SU-DHL-6 (cell line): ENCODE data around the gene INF2.
A peak's percentile ranks its signal among the peaks of the same experiment; 100 is the strongest.
"Not testable (repeated sequence)": the region's sequence is repeated elsewhere in the genome, so short reads cannot be mapped to it uniquely, and the experiment has no call there.

ENCODE experiments used
- H2AFZ ChIP-seq: fragments of 200-600 bp; sonication (generic); 2 replicates; pipeline ENCODE4 v1.6.1; 2014; ENCODE audit warnings: low read depth, mild to moderate bottlenecking, moderate library complexity, mixed read lengths, antibody characterized with exemption, low read length; ENCODE audit not compliant: severe bottlenecking
- H3F3A ChIP-seq: fragments of 200-600 bp; shearing (Covaris generic); 2 replicates; pipeline ENCODE4 v1.6.0; 2016; ENCODE audit warnings: antibody characterized with exemption, mild to moderate bottlenecking; ENCODE audit not compliant: insufficient read depth
- H3K27ac ChIP-seq: fragments of 200-600 bp; sonication (generic); 2 replicates; pipeline ENCODE4 v1.5.1; 2016; ENCODE audit warnings: low read depth, mild to moderate bottlenecking, low read length, moderate library complexity, mixed read lengths
- H3K27me3 ChIP-seq: fragments of 200-600 bp; sonication (generic), shearing (Covaris generic); 2 replicates; pipeline ENCODE4 v1.6.0; 2014; ENCODE audit warnings: mild to moderate bottlenecking, low read length
- H3K36me3 ChIP-seq: fragments of 200-600 bp; sonication (generic); 2 replicates; pipeline ENCODE4 v1.6.1; 2014; ENCODE audit warnings: mild to moderate bottlenecking, low read length, mixed read lengths
- H3K4me2 ChIP-seq: fragments of 300-600, 200-600 bp; shearing (Covaris generic), sonication (generic); 2 replicates; pipeline ENCODE4 v1.6.0; 2014; ENCODE audit warnings: low read length, low read depth, mild to moderate bottlenecking; ENCODE audit not compliant: poor library complexity, severe bottlenecking
- H3K4me3 ChIP-seq: fragments of 200-600 bp; sonication (generic); 2 replicates; pipeline ENCODE4 v1.5.1; 2014; ENCODE audit warnings: antibody characterized with exemption, low read length, mild to moderate bottlenecking, mixed read lengths; ENCODE audit not compliant: insufficient read depth, poor library complexity, severe bottlenecking
- H3K79me2 ChIP-seq: fragments of 200-600 bp; sonication (generic); 2 replicates; pipeline ENCODE4 v1.6.1; 2014; ENCODE audit warnings: mild to moderate bottlenecking, low read length, moderate library complexity; ENCODE audit not compliant: insufficient read depth
- H3K9ac ChIP-seq: fragments of 200-600 bp; sonication (generic); 2 replicates; pipeline ENCODE4 v1.7.0; 2014; ENCODE audit warnings: mild to moderate bottlenecking, low read length
- H3K9me2 ChIP-seq: fragments of 200-600 bp; sonication (generic); replicated peaks from 2 replicates; pipeline ENCODE4 v1.6.1; 2014; ENCODE audit warnings: low read length; ENCODE audit not compliant: insufficient read depth
- H3K9me3 ChIP-seq: fragments of 200-600 bp; sonication (generic); 2 replicates; pipeline ENCODE4 v1.6.1; 2014; ENCODE audit warnings: low read length, mixed read lengths; ENCODE audit not compliant: insufficient read depth
- H4K20me1 ChIP-seq: fragments of 200-600 bp; sonication (generic); 2 replicates; pipeline ENCODE4 v1.6.1; 2014; ENCODE audit warnings: low read depth, mild to moderate bottlenecking, antibody characterized with exemption, low read length, moderate library complexity, mixed read lengths
- EZH2phosphoT487 ChIP-seq: fragments of 200-600 bp; sonication (generic), shearing (Covaris generic); conservative IDR thresholded peaks from 2 replicates; pipeline ENCODE4 v1.6.1; 2018; ENCODE audit warnings: mild to moderate bottlenecking, antibody characterized with exemption, low read length, moderate library complexity, mixed read lengths
- TF ChIP-seq, protein P1 (sequence below): fragments of 200-600 bp; sonication (generic); IDR thresholded peaks from one replicate; pipeline ENCODE4 v1.5.1; 2017; ENCODE audit warnings: antibody characterized with exemption, mild to moderate bottlenecking, low read length, moderate library complexity; ENCODE audit not compliant: insufficient read depth, poor library complexity, severe bottlenecking

The INF2 gene

DNA sequence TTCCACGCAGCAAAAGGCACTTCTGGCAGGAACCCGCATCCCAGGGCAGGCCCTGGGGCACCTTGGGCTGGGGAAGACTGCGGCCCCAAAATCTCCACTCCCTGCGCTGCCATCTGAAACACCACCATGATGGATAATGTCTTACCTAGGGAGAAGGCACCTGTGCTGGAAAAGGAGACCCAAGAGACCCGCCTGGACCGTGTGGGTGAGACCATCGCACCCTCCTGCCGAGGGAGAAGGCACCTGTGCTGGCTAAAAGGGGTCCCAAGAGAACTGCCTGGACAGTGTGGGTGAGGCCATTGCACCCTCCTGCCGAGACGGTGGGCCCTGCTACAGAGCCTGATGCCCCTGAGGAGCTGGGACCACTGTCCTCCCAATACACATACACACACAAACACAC lies 24.8 kb upstream of the INF2 start:
- Histone ChIP-seq H3K4me3 (no peak overlapping the region), H3F3A (peaks cover 24% of the 10 kb centered on the region), H3K27me3 (no peaks in the 10 kb centered on the region), H3K36me3 (no peaks in the 10 kb centered on the region), H3K9me2 (no peaks in the 10 kb centered on the region), H2AFZ (no peak overlapping the region), H3K79me2 (no peaks in the 10 kb centered on the region), H3K4me2 (no peak overlapping the region), H3K27ac (no peak overlapping the region), H3K9me3 (no peaks in the 10 kb centered on the region), H4K20me1 (no peaks in the 10 kb centered on the region), H3K9ac (no peak overlapping the region)
- no peak for TF ChIP-seq EZH2phosphoT487
- TF ChIP-seq, protein P1, sequence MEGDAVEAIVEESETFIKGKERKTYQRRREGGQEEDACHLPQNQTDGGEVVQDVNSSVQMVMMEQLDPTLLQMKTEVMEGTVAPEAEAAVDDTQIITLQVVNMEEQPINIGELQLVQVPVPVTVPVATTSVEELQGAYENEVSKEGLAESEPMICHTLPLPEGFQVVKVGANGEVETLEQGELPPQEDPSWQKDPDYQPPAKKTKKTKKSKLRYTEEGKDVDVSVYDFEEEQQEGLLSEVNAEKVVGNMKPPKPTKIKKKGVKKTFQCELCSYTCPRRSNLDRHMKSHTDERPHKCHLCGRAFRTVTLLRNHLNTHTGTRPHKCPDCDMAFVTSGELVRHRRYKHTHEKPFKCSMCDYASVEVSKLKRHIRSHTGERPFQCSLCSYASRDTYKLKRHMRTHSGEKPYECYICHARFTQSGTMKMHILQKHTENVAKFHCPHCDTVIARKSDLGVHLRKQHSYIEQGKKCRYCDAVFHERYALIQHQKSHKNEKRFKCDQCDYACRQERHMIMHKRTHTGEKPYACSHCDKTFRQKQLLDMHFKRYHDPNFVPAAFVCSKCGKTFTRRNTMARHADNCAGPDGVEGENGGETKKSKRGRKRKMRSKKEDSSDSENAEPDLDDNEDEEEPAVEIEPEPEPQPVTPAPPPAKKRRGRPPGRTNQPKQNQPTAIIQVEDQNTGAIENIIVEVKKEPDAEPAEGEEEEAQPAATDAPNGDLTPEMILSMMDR = no peak

DNA sequence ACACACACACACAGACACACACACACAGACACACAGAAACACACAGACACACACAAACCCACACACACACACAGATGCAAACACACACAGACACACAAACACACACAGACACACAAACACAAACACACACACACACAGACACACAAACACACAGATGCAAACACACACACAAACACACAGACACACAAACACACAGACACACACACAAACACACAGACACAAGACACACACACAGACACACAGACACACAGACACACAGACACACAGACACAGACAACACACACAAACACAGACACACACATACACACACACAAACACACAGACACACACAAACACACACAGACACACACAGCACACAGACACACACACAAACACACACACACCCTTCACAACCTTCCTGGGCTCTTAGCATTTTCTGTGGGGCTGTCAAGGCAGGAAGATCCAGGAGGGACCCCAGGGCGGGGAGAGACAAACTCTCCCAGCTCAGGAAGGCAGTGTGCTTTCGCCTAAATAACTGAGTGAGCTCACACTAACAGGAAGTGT lies 24.2 kb upstream of the INF2 start:
- Histone ChIP-seq H4K20me1 (no peaks in the 10 kb centered on the region), H3K27ac (no peak overlapping the region), H3K4me3 (no peak overlapping the region), H3K79me2 (no peaks in the 10 kb centered on the region), H2AFZ (peak overlapping the region; percentile 84), H3K4me2 (peak overlapping the region; percentile 3), H3K9me3 (no peaks in the 10 kb centered on the region), H3K9ac (peak overlapping the region; percentile 26; the same call in 1 of the 2 replicates), H3K27me3 (no peaks in the 10 kb centered on the region), H3K36me3 (no peaks in the 10 kb centered on the region), H3F3A (peaks cover 18% of the 10 kb centered on the region), H3K9me2 (no peaks in the 10 kb centered on the region)
- TF ChIP-seq, protein P1 = no peak
- no peak for TF ChIP-seq EZH2phosphoT487

DNA sequence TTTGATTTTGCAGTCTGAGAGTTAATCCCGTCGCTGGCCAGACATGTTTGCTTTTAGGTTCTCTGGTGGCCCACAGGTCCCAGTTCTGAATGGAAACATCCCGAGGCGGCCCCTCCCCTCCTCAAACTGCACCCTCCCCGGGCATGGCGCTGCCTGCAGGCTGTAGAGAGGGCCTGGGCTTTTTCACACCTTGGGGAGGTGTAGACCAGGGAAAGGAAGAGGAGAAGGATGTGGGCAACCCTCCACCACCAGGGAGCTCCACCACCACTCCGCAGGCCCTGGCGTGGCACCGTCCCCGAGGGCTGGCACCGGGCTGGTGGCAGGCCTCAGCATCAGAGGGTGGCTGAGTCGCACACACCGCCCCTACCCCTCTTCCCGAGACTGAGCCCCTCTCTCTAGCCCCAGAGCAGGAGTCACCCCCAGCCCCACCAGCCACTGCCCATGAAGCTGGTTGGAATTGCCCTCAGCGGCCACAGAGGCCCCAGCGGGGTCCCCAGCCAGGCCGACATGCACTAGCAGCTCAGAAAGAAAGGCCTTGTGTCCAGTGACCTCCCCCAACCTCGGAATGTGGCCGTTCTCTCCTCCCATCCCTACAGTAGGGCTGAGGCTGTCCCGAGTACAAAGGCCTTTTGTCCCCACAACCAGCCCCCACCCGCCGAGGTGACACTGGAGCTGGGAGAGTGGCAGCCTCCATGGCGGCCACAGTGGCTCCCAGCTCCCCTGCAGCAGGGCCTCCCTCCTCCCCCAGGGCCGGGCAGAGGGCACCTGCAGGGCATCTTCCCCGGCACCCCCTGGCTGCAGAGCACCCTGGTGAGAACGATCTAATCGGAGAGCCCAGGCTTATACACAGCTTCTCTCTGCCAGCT lies 23.5 kb upstream of the INF2 start:
- Histone ChIP-seq H3K4me3 (no peak overlapping the region), H4K20me1 (no peaks in the 10 kb centered on the region), H2AFZ (peak overlapping the region; percentile 84), H3F3A (peaks cover 11% of the 10 kb centered on the region), H3K27me3 (no peaks in the 10 kb centered on the region), H3K9me3 (no peaks in the 10 kb centered on the region), H3K79me2 (no peaks in the 10 kb centered on the region), H3K9me2 (no peaks in the 10 kb centered on the region), H3K9ac (peak overlapping the region; percentile 26; the same call in 1 of the 2 replicates), H3K4me2 (peak overlapping the region; percentile 3), H3K27ac (no peak overlapping the region), H3K36me3 (no peaks in the 10 kb centered on the region)
- no peak for TF ChIP-seq EZH2phosphoT487
- TF ChIP-seq, protein P1 = peak; percentile 18

DNA sequence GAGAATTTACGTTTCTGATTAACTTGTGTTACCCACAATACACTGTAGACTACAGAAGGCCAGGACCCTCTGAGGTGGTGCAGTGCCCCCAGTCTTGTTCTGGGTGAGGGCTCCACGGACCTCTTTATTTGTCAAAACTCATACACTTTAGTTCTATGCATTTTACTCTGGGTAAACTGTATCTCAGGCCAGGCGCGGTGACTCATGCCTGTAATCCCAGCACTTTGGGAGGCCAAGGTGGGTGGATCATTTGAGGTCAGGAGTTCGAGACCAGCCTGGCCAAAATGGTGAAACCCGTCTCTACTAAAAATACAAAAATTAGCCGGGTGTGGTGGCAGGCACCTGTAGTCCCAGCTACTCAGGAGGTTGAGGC lies 22.9 kb upstream of the INF2 start:
- H3K9ac ChIP-seq, H3K79me2 ChIP-seq, H4K20me1 ChIP-seq, H3K4me2 ChIP-seq, H3K27me3 ChIP-seq, H3F3A ChIP-seq, H3K27ac ChIP-seq, H3K4me3 ChIP-seq, H3K9me3 ChIP-seq, H3K36me3 ChIP-seq, H3K9me2 ChIP-seq, H2AFZ ChIP-seq: not testable (repeated sequence)
